HEK293 (cell line): ENCODE data around the gene SLC43A3.

Experiments used
- CTCF ChIA-PET: fragments of 350-600 bp; formaldehyde crosslinking; extraction: SDS; loops from one replicate; lab custom pipeline; 2021; ENCODE audit warnings: antibody characterized with exemption; lab: Yijun Ruan, JAX
- POLR2A ChIA-PET: fragments of 300-600 bp; formaldehyde crosslinking; extraction: SDS; loops from one replicate; lab custom pipeline; 2020; ENCODE audit warnings: antibody characterized with exemption, inconsistent platforms; lab: Yijun Ruan, JAX
- H3K27ac ChIP-seq: fragments of 200-500 bp; sonication (Bioruptor generic); 2 replicates; pipeline ENCODE4 v1.5.1; 2014; ENCODE audit warnings: low read depth, low read length, control low read depth, inconsistent platforms; ENCODE audit errors: extremely low read depth
- H3K36me3 ChIP-seq, 2 experiments: fragments of 200-500 bp in 1 of 2; sonication (Bioruptor generic) in 1 of 2; 1 replicate in 1 of 2; 2 replicates in 1 of 2; pipeline ENCODE4 v1.5.1; 2014 to 2017; ENCODE audit warnings: inconsistent platforms in 2 of 2, low read length in 2 of 2; ENCODE audit not compliant: control insufficient read depth in 2 of 2, insufficient read depth in 1 of 2
- H3K4me1 ChIP-seq: fragments of 200-500 bp; sonication (Bioruptor generic); 2 replicates; pipeline ENCODE4 v1.5.1; 2014; ENCODE audit warnings: mild to moderate bottlenecking, low read length, inconsistent platforms; ENCODE audit not compliant: control insufficient read depth, insufficient read depth
- H3K4me3 ChIP-seq: 2 replicates; pipeline ENCODE4 v1.5.1; 2011; ENCODE audit warnings: low read depth, mild to moderate bottlenecking, control low read depth, low read length, moderate library complexity
- H3K9me3 ChIP-seq: fragments of 200-500 bp; sonication (Bioruptor generic); 2 replicates; pipeline ENCODE4 v1.5.1; 2014; ENCODE audit warnings: low read depth, low read length, inconsistent platforms; ENCODE audit not compliant: control insufficient read depth, insufficient read depth
- BCL11A ChIP-seq: fragments of 450-650 bp; formaldehyde crosslinking; IDR thresholded peaks from 2 replicates; pipeline ENCODE4 v1.5.1; 2016; ENCODE audit warnings: low read depth, missing biosample characterization, missing genetic modification characterization
- GFI1B ChIP-seq: fragments of 450-650 bp; formaldehyde crosslinking; IDR thresholded peaks from 2 replicates; pipeline ENCODE4 v1.5.1; 2016; ENCODE audit warnings: missing biosample characterization, missing genetic modification characterization
- KLF17 ChIP-seq: fragments of 450-650 bp; formaldehyde crosslinking; IDR thresholded peaks from 2 replicates; pipeline ENCODE4 v1.5.1; 2016; ENCODE audit warnings: missing biosample characterization, missing genetic modification characterization
- KLF9 ChIP-seq: fragments of 450-650 bp; formaldehyde crosslinking; IDR thresholded peaks from 2 replicates; pipeline ENCODE4 v1.5.1; 2016; ENCODE audit warnings: missing biosample characterization, missing genetic modification characterization, low read depth
- SALL2 ChIP-seq: fragments of 450-650 bp; formaldehyde crosslinking; IDR thresholded peaks from 2 replicates; pipeline ENCODE4 v1.5.0; 2017; ENCODE audit warnings: missing biosample characterization, mild to moderate bottlenecking, missing genetic modification characterization, borderline replicate concordance
- ZBTB44 ChIP-seq: fragments of 450-650 bp; IDR thresholded peaks from 2 replicates; pipeline ENCODE4 v1.5.1; 2018; ENCODE audit warnings: missing biosample characterization, mild to moderate bottlenecking, missing genetic modification characterization
- ZBTB7A ChIP-seq: fragments of 450-650 bp; formaldehyde crosslinking; IDR thresholded peaks from 2 replicates; pipeline ENCODE4 v1.5.1; 2016; ENCODE audit warnings: low read depth, missing biosample characterization, missing genetic modification characterization
- ZNF10 ChIP-seq: fragments of 450-650 bp; formaldehyde crosslinking; IDR thresholded peaks from 2 replicates; pipeline ENCODE4 v1.5.1; 2017; ENCODE audit warnings: missing biosample characterization, missing genetic modification characterization
- ZNF112 ChIP-seq: fragments of 450-650 bp; formaldehyde crosslinking; IDR thresholded peaks from 2 replicates; pipeline ENCODE4 v1.5.0; 2017; ENCODE audit warnings: missing biosample characterization, missing genetic modification characterization
- ZNF223 ChIP-seq: fragments of 450-650 bp; formaldehyde crosslinking; IDR thresholded peaks from 2 replicates; pipeline ENCODE4 v1.5.1; 2016; ENCODE audit warnings: missing biosample characterization, missing genetic modification characterization
- ZNF266 ChIP-seq: fragments of 450-650 bp; formaldehyde crosslinking; IDR thresholded peaks from 2 replicates; pipeline ENCODE4 v1.5.1; 2016; ENCODE audit warnings: missing biosample characterization, missing genetic modification characterization, low read depth
- ZNF274 ChIP-seq, 2 experiments: fragments of 200-500 bp in 1 of 2; fragments of 450-650 bp in 1 of 2; sonication (Bioruptor generic) in 1 of 2; formaldehyde crosslinking in 1 of 2; IDR thresholded peaks; 2 replicates each; pipeline versions ENCODE4 v1.5.1 to v1.6.1; 2014 to 2016; ENCODE audit warnings: borderline replicate concordance in 1 of 2, inconsistent platforms in 1 of 2, low read length in 1 of 2, missing biosample characterization in 1 of 2, missing genetic modification characterization in 1 of 2
- ZNF292 ChIP-seq: fragments of 450-650 bp; formaldehyde crosslinking; IDR thresholded peaks from 2 replicates; pipeline ENCODE4 v1.5.1; 2016; ENCODE audit warnings: low read depth, missing biosample characterization, missing genetic modification characterization, borderline replicate concordance
- ZNF302 ChIP-seq: fragments of 450-650 bp; formaldehyde crosslinking; IDR thresholded peaks from 2 replicates; pipeline ENCODE4 v1.5.1; 2016; ENCODE audit warnings: missing biosample characterization, missing genetic modification characterization, low read depth
- ZNF335 ChIP-seq: fragments of 450-650 bp; formaldehyde crosslinking; conservative IDR thresholded peaks from 2 replicates; pipeline ENCODE4 v1.5.1; 2016; ENCODE audit warnings: missing biosample characterization, missing genetic modification characterization
- ZNF529 ChIP-seq: fragments of 450-650 bp; formaldehyde crosslinking; IDR thresholded peaks from 2 replicates; pipeline ENCODE4 v1.5.1; 2017; ENCODE audit warnings: missing genetic modification characterization, missing biosample characterization; ENCODE audit not compliant: insufficient replicate concordance
- ZNF624 ChIP-seq: fragments of 450-650 bp; formaldehyde crosslinking; IDR thresholded peaks from 2 replicates; pipeline ENCODE4 v1.5.1; 2017; ENCODE audit warnings: missing biosample characterization, missing genetic modification characterization
- ZNF660 ChIP-seq: fragments of 450-650 bp; IDR thresholded peaks from 2 replicates; pipeline ENCODE4 v1.5.1; 2018; ENCODE audit warnings: missing biosample characterization, mild to moderate bottlenecking, missing genetic modification characterization
- ZNF670 ChIP-seq: fragments of 450-650 bp; formaldehyde crosslinking; IDR thresholded peaks from 2 replicates; pipeline ENCODE4 v1.5.1; 2016; ENCODE audit warnings: missing biosample characterization, missing genetic modification characterization, low read depth
- ZNF76 ChIP-seq: fragments of 450-650 bp; formaldehyde crosslinking; IDR thresholded peaks from 2 replicates; pipeline ENCODE4; 2016; ENCODE audit warnings: low read depth, missing biosample characterization, missing genetic modification characterization, borderline replicate concordance
- ZSCAN16 ChIP-seq: fragments of 450-650 bp; formaldehyde crosslinking; IDR thresholded peaks from 2 replicates; pipeline ENCODE4 v1.5.1; 2016; ENCODE audit warnings: missing biosample characterization, missing genetic modification characterization
- TF ChIP-seq, protein P1 (sequence below): fragments of 450-650 bp; formaldehyde crosslinking; IDR thresholded peaks from 2 replicates; pipeline ENCODE4 v1.5.1; 2016; ENCODE audit warnings: missing biosample characterization, missing genetic modification characterization

Gene SLC43A3

GRCh38 chr11:57395905-57396623 is 30.9 kb downstream of the SLC43A3 start:
- Histone ChIP-seq H3K9me3 (no peaks in the 10 kb centered on the region), H3K36me3 (no peaks in the 10 kb centered on the region), H3K4me1 (no peaks in the 10 kb centered on the region), H3K27ac (no peak overlapping the region), H3K4me3 (no peak overlapping the region)
- POLR2A ChIA-PET = no interaction called here
- TF ChIP-seq ZNF292 (tag by site-specific recombination) (no peak), ZNF112 (tag by site-specific recombination) (no peak), ZSCAN16 (tag by site-specific recombination) (no peak), ZNF266 (tag by site-specific recombination) (no peak), ZNF302 (tag by site-specific recombination) (no peak), KLF9 (no peak), KLF17 (tag by site-specific recombination) (no peak), ZNF223 (tag by site-specific recombination) (no peak), ZNF529 (tag by site-specific recombination) (no peak), ZBTB7A (tag by site-specific recombination) (no peak), ZNF274 (IDR thresholded peaks at IDR 0.05; ENCODE audit: low read length) (no peak), ZNF274 (tag by site-specific recombination; IDR thresholded peaks at IDR 0.05; ENCODE audit: borderline replicate concordance) (no peak), ZNF670 (no peak), ZNF10 (tag by site-specific recombination) (no peak)
- TF ChIP-seq, protein P1, sequence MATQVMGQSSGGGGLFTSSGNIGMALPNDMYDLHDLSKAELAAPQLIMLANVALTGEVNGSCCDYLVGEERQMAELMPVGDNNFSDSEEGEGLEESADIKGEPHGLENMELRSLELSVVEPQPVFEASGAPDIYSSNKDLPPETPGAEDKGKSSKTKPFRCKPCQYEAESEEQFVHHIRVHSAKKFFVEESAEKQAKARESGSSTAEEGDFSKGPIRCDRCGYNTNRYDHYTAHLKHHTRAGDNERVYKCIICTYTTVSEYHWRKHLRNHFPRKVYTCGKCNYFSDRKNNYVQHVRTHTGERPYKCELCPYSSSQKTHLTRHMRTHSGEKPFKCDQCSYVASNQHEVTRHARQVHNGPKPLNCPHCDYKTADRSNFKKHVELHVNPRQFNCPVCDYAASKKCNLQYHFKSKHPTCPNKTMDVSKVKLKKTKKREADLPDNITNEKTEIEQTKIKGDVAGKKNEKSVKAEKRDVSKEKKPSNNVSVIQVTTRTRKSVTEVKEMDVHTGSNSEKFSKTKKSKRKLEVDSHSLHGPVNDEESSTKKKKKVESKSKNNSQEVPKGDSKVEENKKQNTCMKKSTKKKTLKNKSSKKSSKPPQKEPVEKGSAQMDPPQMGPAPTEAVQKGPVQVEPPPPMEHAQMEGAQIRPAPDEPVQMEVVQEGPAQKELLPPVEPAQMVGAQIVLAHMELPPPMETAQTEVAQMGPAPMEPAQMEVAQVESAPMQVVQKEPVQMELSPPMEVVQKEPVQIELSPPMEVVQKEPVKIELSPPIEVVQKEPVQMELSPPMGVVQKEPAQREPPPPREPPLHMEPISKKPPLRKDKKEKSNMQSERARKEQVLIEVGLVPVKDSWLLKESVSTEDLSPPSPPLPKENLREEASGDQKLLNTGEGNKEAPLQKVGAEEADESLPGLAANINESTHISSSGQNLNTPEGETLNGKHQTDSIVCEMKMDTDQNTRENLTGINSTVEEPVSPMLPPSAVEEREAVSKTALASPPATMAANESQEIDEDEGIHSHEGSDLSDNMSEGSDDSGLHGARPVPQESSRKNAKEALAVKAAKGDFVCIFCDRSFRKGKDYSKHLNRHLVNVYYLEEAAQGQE (tag by site-specific recombination) = no peak
- CTCF ChIA-PET = interaction anchor here (0.7 to 1.9 kb wide), 2 partner anchors 61 to 63 kb away, joined by 3 to 6 read pairs; no protein-coding TSS in a partner anchor

- Histone ChIP-seq H3K9me3 (no peaks in the 10 kb centered on the region), H3K27ac (no peak overlapping the region), H3K4me3 (no peak overlapping the region), H3K4me1 (no peaks in the 10 kb centered on the region), H3K36me3 (no peaks in the 10 kb centered on the region)
- CTCF ChIA-PET = interaction anchor here (0.6 kb wide), 1 partner anchor 124 kb away, joined by 3 read pairs; no protein-coding TSS in a partner anchor
- no peak for TF ChIP-seq BCL11A (tag by site-specific recombination)
- TF ChIP-seq ZNF335 (tag by site-specific recombination) = no peak
- TF ChIP-seq GFI1B (tag by site-specific recombination) = no peak
- TF ChIP-seq ZNF76 (tag by site-specific recombination) = no peak
- TF ChIP-seq SALL2 = no peak
- no peak for TF ChIP-seq ZNF660 (tag by site-specific recombination)
- no peak for TF ChIP-seq ZBTB44 (tag by site-specific recombination)
- no peak for TF ChIP-seq KLF9
- no peak for TF ChIP-seq ZNF624
- POLR2A ChIA-PET = no interaction called here
These were observed 32.5 kb downstream of the SLC43A3 start for GRCh38 chr11:57394203-57394965.
